HG02759 (cell line): Measurements from ENCODE around the gene ALDH2.
"Not testable (repeated sequence)": the region's sequence is repeated elsewhere in the genome, so short reads cannot be mapped to it uniquely, and the experiment has no call there.

Source experiments
- ATAC-seq: cut with Tn5 transposase; IDR thresholded peaks from one replicate; pipeline ENCODE4 v1.9.1; 2021; ENCODE audit warnings: mild to moderate bottlenecking, moderate library complexity; ENCODE audit not compliant: unreplicated experiment

The ALDH2 gene

GRCh38 chr12:111824312-111824711 is 57.6 kb downstream of the ALDH2 start:
- ATAC-seq, result not testable (repeated sequence)

GRCh38 chr12:111825509-111825908 is 58.8 kb downstream of the ALDH2 start:
- ATAC-seq, result no peak

GRCh38 chr12:111826316-111826715 is 59.6 kb downstream of the ALDH2 start:
- ATAC-seq, result no peak

GRCh38 chr12:111826992-111827391 is 60.3 kb downstream of the ALDH2 start:
- no peak for ATAC-seq

- ATAC-seq, result no peak
These were observed 61.2 kb downstream of the ALDH2 start for GRCh38 chr12:111827907-111828306.

GRCh38 chr12:111828338-111828979 is 61.7 kb downstream of the ALDH2 start:
- no peak for ATAC-seq

- ATAC-seq, result not testable (repeated sequence)
These were observed 62.9 kb downstream of the ALDH2 start for GRCh38 chr12:111829635-111830034.

GRCh38 chr12:111834740-111835386 is 68.1 kb downstream of the ALDH2 start:
- ATAC-seq, result not testable (repeated sequence)

GRCh38 chr12:111835531-111836181 is 68.9 kb downstream of the ALDH2 start:
- not testable (repeated sequence) for ATAC-seq

- no peak for ATAC-seq
These were observed 71.6 kb downstream of the ALDH2 start for GRCh38 chr12:111838353-111838752.

- no peak for ATAC-seq
These were observed 74.1 kb downstream of the ALDH2 start for GRCh38 chr12:111840807-111841206.

GRCh38 chr12:111841236-111841749 is 74.6 kb downstream of the ALDH2 start:
- no peak for ATAC-seq

- peak; percentile 85 for ATAC-seq
These were observed 75.2 kb downstream of the ALDH2 start, which contains the start of gene MAPKAPK5 for GRCh38 chr12:111841750-111842555. Gene MAPKAPK5 (plus strand): TSS chr12:111842228. CDS start chr12:111842734, 506 bp downstream.

- ATAC-seq, result peak; percentile 29
These were observed 76.0 kb downstream of the ALDH2 start for GRCh38 chr12:111842556-111843396.

GRCh38 chr12:111846016-111846415 is 79.3 kb downstream of the ALDH2 start:
- ATAC-seq, result no peak

GRCh38 chr12:111850526-111850925 is 83.8 kb downstream of the ALDH2 start:
- no peak for ATAC-seq

GRCh38 chr12:111858186-111858585 is 91.5 kb downstream of the ALDH2 start:
- ATAC-seq, result no peak

- ATAC-seq, result no peak
These were observed 92.0 kb downstream of the ALDH2 start for GRCh38 chr12:111858778-111859177.

- no peak for ATAC-seq
These were observed 98.2 kb downstream of the ALDH2 start for GRCh38 chr12:111864913-111865312.
